H9 (cell line): ENCODE results near the gene TLK2. TPM values are rescaled to one million over a fixed set of nuclear protein-coding genes. Genes with fewer than 3 reads are reported as not detected.

Source experiments
- DNase-seq: peaks from one replicate; pipeline ENCODE4 v3.0.0-alpha.2; 2017
- H2AFZ ChIP-seq: one replicate; pipeline ENCODE4 v1.6.1; 2013; ENCODE audit warnings: mild to moderate bottlenecking, low read length, control low read depth, moderate library complexity
- H2AK5ac ChIP-seq: 2 replicates; pipeline ENCODE4 v1.6.1; 2013; ENCODE audit warnings: low read length, control low read depth, mixed read lengths; ENCODE audit not compliant: insufficient read length
- H2BK120ac ChIP-seq: one replicate; pipeline ENCODE4 v1.6.1; 2013; ENCODE audit warnings: low read depth, mild to moderate bottlenecking, low read length, control low read depth, inconsistent platforms; ENCODE audit not compliant: poor library complexity, severe bottlenecking
- H2BK12ac ChIP-seq: 2 replicates; pipeline ENCODE4 v1.6.1; 2013; ENCODE audit warnings: low read length, control low read depth, mixed read lengths, low read depth; ENCODE audit not compliant: insufficient read length
- H2BK15ac ChIP-seq: 2 replicates; pipeline ENCODE4 v1.6.1; 2013; ENCODE audit warnings: low read depth, low read length, control low read depth
- H2BK20ac ChIP-seq: one replicate; pipeline ENCODE4 v1.6.1; 2013; ENCODE audit warnings: low read depth, mild to moderate bottlenecking, low read length, control low read depth, inconsistent platforms; ENCODE audit not compliant: poor library complexity, severe bottlenecking
- H2BK5ac ChIP-seq: 2 replicates; pipeline ENCODE4 v1.6.1; 2013; ENCODE audit warnings: low read length, control low read depth, mixed read lengths; ENCODE audit not compliant: insufficient read length
- H3K14ac ChIP-seq: 2 replicates; pipeline ENCODE4 v1.6.1; 2013; ENCODE audit warnings: low read length, control low read depth; ENCODE audit not compliant: insufficient read depth
- H3K18ac ChIP-seq: 2 replicates; pipeline ENCODE4 v1.6.1; 2013; ENCODE audit warnings: low read depth, mild to moderate bottlenecking, mixed read lengths, low read length, control low read depth; ENCODE audit not compliant: insufficient read length
- H3K23ac ChIP-seq: 2 replicates; pipeline ENCODE4 v1.6.1; 2013; ENCODE audit warnings: low read length, control low read depth, mixed read lengths, low read depth; ENCODE audit not compliant: insufficient read length
- H3K23me2 ChIP-seq: 2 replicates; pipeline ENCODE4 v1.6.1; 2013; ENCODE audit warnings: low read depth, mild to moderate bottlenecking, mixed read lengths, low read length, control low read depth; ENCODE audit not compliant: insufficient read length, poor library complexity, severe bottlenecking
- H3K27ac ChIP-seq: 2 replicates; pipeline ENCODE4 v1.5.1; 2013; ENCODE audit warnings: low read length, control low read depth, mixed read lengths, low read depth; ENCODE audit not compliant: insufficient read length
- H3K27me3 ChIP-seq: 2 replicates; pipeline ENCODE4 v1.6.1; 2013; ENCODE audit warnings: low read length, control low read depth, inconsistent platforms; ENCODE audit not compliant: insufficient read depth
- H3K4ac ChIP-seq: 2 replicates; pipeline ENCODE4 v1.6.1; 2013; ENCODE audit warnings: low read depth, mild to moderate bottlenecking, control low read depth, inconsistent platforms, low read length, moderate library complexity
- H3K4me1 ChIP-seq: 2 replicates; pipeline ENCODE4 v1.6.1; 2013; ENCODE audit warnings: low read length, control low read depth, inconsistent platforms; ENCODE audit not compliant: insufficient read depth
- H3K4me2 ChIP-seq: 2 replicates; pipeline ENCODE4 v1.6.1; 2013; ENCODE audit warnings: low read length, control low read depth, mixed read lengths; ENCODE audit not compliant: insufficient read length, insufficient read depth
- H3K56ac ChIP-seq: 2 replicates; pipeline ENCODE4 v1.6.1; 2013; ENCODE audit warnings: low read depth, mild to moderate bottlenecking, mixed read lengths, low read length, control low read depth; ENCODE audit not compliant: insufficient read length
- H3K79me1 ChIP-seq: 2 replicates; pipeline ENCODE4 v1.6.1; 2013; ENCODE audit warnings: low read depth, mild to moderate bottlenecking, moderate library complexity, low read length, control low read depth, inconsistent platforms; ENCODE audit not compliant: insufficient read depth, poor library complexity, severe bottlenecking
- H3K79me2 ChIP-seq: 2 replicates; pipeline ENCODE4 v1.6.1; 2013; ENCODE audit warnings: low read length, control low read depth, inconsistent platforms; ENCODE audit not compliant: insufficient read depth
- H3K9ac ChIP-seq: 2 replicates; pipeline ENCODE4 v1.6.1; 2013; ENCODE audit warnings: low read length, control low read depth, mixed read lengths; ENCODE audit not compliant: insufficient read length; ENCODE audit errors: extremely low read depth
- H3K9me3 ChIP-seq: one replicate; pipeline ENCODE4 v1.6.1; 2013; ENCODE audit warnings: low read depth, low read length, inconsistent platforms; ENCODE audit not compliant: control insufficient read depth
- H3T11ph ChIP-seq: one replicate; pipeline ENCODE4 v1.6.1; 2013; ENCODE audit warnings: mild to moderate bottlenecking, low read length, control low read depth, inconsistent platforms
- H4K20me1 ChIP-seq: one replicate; pipeline ENCODE4 v1.6.1; 2013; ENCODE audit not compliant: control insufficient read depth, insufficient read length, insufficient read depth
- H4K5ac ChIP-seq: 2 replicates; pipeline ENCODE4 v1.6.1; 2013; ENCODE audit warnings: low read depth, mild to moderate bottlenecking, mixed read lengths, low read length, control low read depth; ENCODE audit not compliant: insufficient read length
- H4K8ac ChIP-seq: replicated peaks from 2 replicates; pipeline ENCODE4 v1.6.1; 2013; ENCODE audit warnings: low read length, control low read depth, mixed read lengths, low read depth; ENCODE audit not compliant: insufficient read length
- H4K91ac ChIP-seq: 2 replicates; pipeline ENCODE4 v1.6.1; 2013; ENCODE audit warnings: low read depth, mild to moderate bottlenecking, moderate library complexity, mixed read lengths, low read length, control low read depth; ENCODE audit not compliant: insufficient read length
- H3K27ac Mint-ChIP-seq, 3 experiments: 2 replicates in 2 of 3; 3 replicates in 1 of 3; pipeline ENCODE4 v1.8.0; 2020 to 2021; ENCODE audit warnings: mixed read lengths in 3 of 3, mild to moderate bottlenecking in 1 of 3, moderate library complexity in 1 of 3
- H3K27me3 Mint-ChIP-seq: 2 replicates; pipeline ENCODE4 v1.8.0; 2021; ENCODE audit warnings: low read depth, mild to moderate bottlenecking, moderate library complexity, mixed read lengths
- H3K36me3 Mint-ChIP-seq, 3 experiments: 2 replicates in 2 of 3; 3 replicates in 1 of 3; pipeline ENCODE4 v1.8.0; 2020 to 2021; ENCODE audit warnings: low read depth in 3 of 3, mixed read lengths in 3 of 3; ENCODE audit not compliant: insufficient read depth in 1 of 3
- H3K4me1 Mint-ChIP-seq, 2 experiments: 2 replicates each; pipeline ENCODE4 v1.8.0; 2020; ENCODE audit warnings: mixed read lengths in 2 of 2
- H3K4me3 Mint-ChIP-seq, 2 experiments: 2 replicates in 1 of 2; 3 replicates in 1 of 2; pipeline ENCODE4 v1.8.0; 2020 to 2021; ENCODE audit warnings: mild to moderate bottlenecking in 2 of 2, mixed read lengths in 2 of 2, moderate library complexity in 1 of 2
- H3K9me3 Mint-ChIP-seq, 2 experiments: 2 replicates in 1 of 2; 3 replicates in 1 of 2; pipeline ENCODE4 v1.8.0; 2020; ENCODE audit warnings: mild to moderate bottlenecking in 2 of 2, mixed read lengths in 2 of 2, moderate library complexity in 1 of 2
- WGBS: extraction: QIAGEN DNeasy Blood & Tissue Kit; methylation state at CpG from one replicate; pipeline ENCODE4 v1.1.7; 2013; ENCODE audit warnings: missing lambda C conversion rate, low lambda C conversion rate, mixed read lengths; ENCODE audit not compliant: insufficient read length; ENCODE audit errors: extremely low coverage; 5-methylcytosine and 5-hydroxymethylcytosine counted together
- total RNA-seq: library from RNA; stranded (reverse); gene quantifications from 2 replicates; pipeline ENCODE4 v1.2.1, GENCODE V29; 2021
- TF ChIP-seq, protein P1 (sequence below): fragments of 200-600 bp; sonication (generic); conservative IDR thresholded peaks from 3 replicates; pipeline ENCODE4 v1.8.0; 2021; ENCODE audit warnings: antibody characterized with exemption, mild to moderate bottlenecking

The TLK2 gene
- total RNA-seq, 1 experiment from 2014 or later: 63.7 TPM

DNA sequence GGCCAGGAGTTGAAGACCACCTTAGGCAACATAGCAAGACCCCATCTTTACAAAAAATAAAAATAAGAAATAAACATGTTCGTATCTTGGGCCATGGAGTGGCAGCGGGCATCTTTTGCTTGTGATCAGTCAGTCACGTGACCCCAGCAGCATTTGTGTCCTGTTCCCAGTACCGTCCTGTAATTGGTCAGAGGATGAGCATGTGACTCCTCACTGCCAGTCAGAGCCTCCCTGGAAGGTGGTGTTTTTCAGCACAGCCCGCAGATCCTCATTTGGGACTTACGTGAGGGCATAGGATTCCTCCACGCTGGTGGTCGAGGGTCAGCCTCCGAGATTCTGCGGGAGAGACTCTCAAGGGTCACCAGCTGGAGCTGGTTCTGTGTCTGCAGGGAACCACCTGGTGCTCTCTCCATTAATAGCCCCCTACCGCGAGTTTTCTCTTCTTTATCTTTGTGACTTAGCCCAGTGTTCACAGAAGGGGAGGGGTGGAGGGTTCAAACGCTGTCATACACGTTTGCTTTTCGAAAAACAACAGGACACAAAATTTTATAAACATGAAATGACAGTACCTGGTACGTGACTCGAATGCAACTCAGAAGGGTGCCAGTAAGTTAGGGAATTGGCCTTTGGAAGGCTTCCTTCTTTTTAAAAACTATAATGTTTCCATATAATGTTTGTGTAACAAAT is 166.0 kb downstream of the TLK2 start:
- no CpG with 5 or more reads among the region's 17 CpGs for WGBS
- no peak overlapping the region for H3K27ac ChIP-seq

More for the DNA sequence above, 166.0 kb downstream of the TLK2 start:
- Histone ChIP-seq H3K23ac (no peak overlapping the region), H3K23me2 (no peaks in the 10 kb centered on the region), H3K27me3 (no peaks in the 10 kb centered on the region), H3K4me1 (no peaks in the 10 kb centered on the region; the same call in 1 of the 2 replicates), H4K8ac (no peak overlapping the region), H4K5ac (no peak overlapping the region), H2AK5ac (no peak overlapping the region), H2AFZ (no peak overlapping the region), H2BK5ac (no peak overlapping the region), H2BK120ac (no peak overlapping the region), H3K9me3 (no peaks in the 10 kb centered on the region), H3K18ac (no peak overlapping the region), H3K56ac (no peak overlapping the region), H3K79me2 (no peaks in the 10 kb centered on the region), H3K79me1 (no peaks in the 10 kb centered on the region), H3K9ac (no peak overlapping the region), H3K4me2 (no peak overlapping the region), H3T11ph (no peak overlapping the region), H4K91ac (no peak overlapping the region), H2BK20ac (no peak overlapping the region), H3K14ac (no peak overlapping the region), H2BK15ac (no peak overlapping the region), H4K20me1 (no peaks in the 10 kb centered on the region), H2BK12ac (no peak overlapping the region), H3K4ac (no peak overlapping the region)
- Mint-ChIP-seq H3K4me1 (peaks cover 20 to 22% of the 10 kb centered on the region in 2 experiments), H3K36me3 (no peaks in the 10 kb centered on the region), H3K4me3 (peak overlapping the region; percentile 49 to 70), H3K27ac (peak overlapping the region; percentile 16 to 87 (median 61); a peak in 3 of 7 replicates), H3K9me3 (no peaks in the 10 kb centered on the region), H3K27me3 (no peaks in the 10 kb centered on the region; the same call in 1 of the 2 replicates)
- peak; percentile 91 for DNase-seq
- TF ChIP-seq, protein P1, sequence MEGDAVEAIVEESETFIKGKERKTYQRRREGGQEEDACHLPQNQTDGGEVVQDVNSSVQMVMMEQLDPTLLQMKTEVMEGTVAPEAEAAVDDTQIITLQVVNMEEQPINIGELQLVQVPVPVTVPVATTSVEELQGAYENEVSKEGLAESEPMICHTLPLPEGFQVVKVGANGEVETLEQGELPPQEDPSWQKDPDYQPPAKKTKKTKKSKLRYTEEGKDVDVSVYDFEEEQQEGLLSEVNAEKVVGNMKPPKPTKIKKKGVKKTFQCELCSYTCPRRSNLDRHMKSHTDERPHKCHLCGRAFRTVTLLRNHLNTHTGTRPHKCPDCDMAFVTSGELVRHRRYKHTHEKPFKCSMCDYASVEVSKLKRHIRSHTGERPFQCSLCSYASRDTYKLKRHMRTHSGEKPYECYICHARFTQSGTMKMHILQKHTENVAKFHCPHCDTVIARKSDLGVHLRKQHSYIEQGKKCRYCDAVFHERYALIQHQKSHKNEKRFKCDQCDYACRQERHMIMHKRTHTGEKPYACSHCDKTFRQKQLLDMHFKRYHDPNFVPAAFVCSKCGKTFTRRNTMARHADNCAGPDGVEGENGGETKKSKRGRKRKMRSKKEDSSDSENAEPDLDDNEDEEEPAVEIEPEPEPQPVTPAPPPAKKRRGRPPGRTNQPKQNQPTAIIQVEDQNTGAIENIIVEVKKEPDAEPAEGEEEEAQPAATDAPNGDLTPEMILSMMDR: no peak
